Fibroblast of lung (primary cell): ENCODE results near the gene TAS2R19.

ENCODE experiments used
- CTCF ChIP-seq, 2 donors: IDR thresholded peaks in 1 of 2; conservative IDR thresholded peaks in 1 of 2; 1 replicate in 1 of 2; 2 replicates in 1 of 2; pipeline ENCODE4 v1.5.1; 2011 to 2012; ENCODE audit warnings: low read length in 2 of 2, control low read depth in 1 of 2, inconsistent platforms in 1 of 2, low read depth in 1 of 2, mild to moderate bottlenecking in 1 of 2
- EZH2 ChIP-seq: IDR thresholded peaks from 2 replicates; pipeline ENCODE4 v1.5.1; 2012; ENCODE audit warnings: low read length, control low read depth, mild to moderate bottlenecking; ENCODE audit errors: missing control alignments

GRCh38 chr12:10989107-10989506 lies 33.3 kb downstream of the TAS2R19 start:
- TF ChIP-seq CTCF (conservative IDR thresholded peaks at IDR 0.05 in 1 of 2, IDR thresholded peaks at IDR 0.05 in 1 of 2; ENCODE audit: low read depth in 1 of 2, low read length in 2 of 2) (no peak), EZH2 (no peak)
